ENCODE measurements around the gene CPT1C. TPM values are rescaled to one million over a fixed set of nuclear protein-coding genes. Genes with fewer than 3 reads are reported as not detected.

CPT1C gene
- total RNA-seq, 2 donors from 2014 or later: 0.31 to 1.0 TPM

- H3K27ac Mint-ChIP-seq: no peak overlapping the region
- ATAC-seq: no peak
Measured at GRCh38 chr19:49749055-49749716, 58.3 kb downstream of the CPT1C start.

GRCh38 chr19:49749771-49750170 is 58.9 kb downstream of the CPT1C start:
- H3K27ac Mint-ChIP-seq: no peak overlapping the region

More at GRCh38 chr19:49749055-49749716, 58.3 kb downstream of the CPT1C start:
- Mint-ChIP-seq H3K27me3 (peaks cover 4% of the 10 kb centered on the region), H3K36me3 (ENCODE audit: low read depth) (peaks cover 2% of the 10 kb centered on the region), H3K4me1 (peaks cover 2% of the 10 kb centered on the region), H3K4me3 (no peak overlapping the region)
- no peak for DNase-seq
- H3K9me3 ChIP-seq (ENCODE audit: control insufficient read depth, low read length, poor library complexity, severe bottlenecking): no peaks in the 10 kb centered on the region

DNA sequence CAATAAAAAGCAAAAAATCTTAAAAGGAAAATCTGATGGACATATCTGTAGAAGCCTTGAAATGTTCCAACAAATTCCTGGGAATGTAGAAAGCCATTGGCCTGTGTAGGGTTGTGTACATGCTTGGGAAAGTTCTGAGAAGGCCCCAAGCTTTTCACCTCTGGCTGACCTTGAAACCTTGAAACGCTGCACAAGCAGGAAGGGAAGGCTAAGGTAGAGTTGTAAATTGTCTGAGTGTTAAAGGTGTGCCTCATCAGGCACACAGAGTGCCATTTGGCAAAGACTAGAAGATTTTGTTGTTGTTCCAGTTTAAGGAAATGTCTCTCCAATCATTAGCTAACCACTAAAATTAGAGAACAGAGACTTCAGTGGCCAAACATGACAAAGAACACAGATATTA is 61.8 kb downstream of the CPT1C start:
- no peaks in the 10 kb centered on the region for H3K9me3 ChIP-seq (ENCODE audit: control insufficient read depth, low read length, poor library complexity, severe bottlenecking)
- Mint-ChIP-seq H3K4me1 (no peaks in the 10 kb centered on the region), H3K27me3 (peaks cover 4% of the 10 kb centered on the region), H3K36me3 (ENCODE audit: low read depth) (peaks cover 2% of the 10 kb centered on the region), H3K27ac (no peak overlapping the region), H3K4me3 (no peak overlapping the region)
- DNase-seq: no peak
- no peak for ATAC-seq

More at GRCh38 chr19:49749771-49750170, 58.9 kb downstream of the CPT1C start:
- no peaks in the 10 kb centered on the region for H3K9me3 ChIP-seq (ENCODE audit: control insufficient read depth, low read length, poor library complexity, severe bottlenecking)
- ATAC-seq (no peak), DNase-seq (no peak)
- Mint-ChIP-seq H3K27me3 (peaks cover 4% of the 10 kb centered on the region), H3K4me1 (peaks cover 2% of the 10 kb centered on the region), H3K36me3 (ENCODE audit: low read depth) (peaks cover 2% of the 10 kb centered on the region), H3K4me3 (no peak overlapping the region)

- H3K27ac Mint-ChIP-seq: no peak overlapping the region
Measured at GRCh38 chr19:49755956-49756355, 65.0 kb downstream of the CPT1C start.

GRCh38 chr19:49758292-49758691 is 67.4 kb downstream of the CPT1C start:
- ATAC-seq: no peak
- no peak for DNase-seq
- no peak overlapping the region for H3K4me3 Mint-ChIP-seq
- peaks cover 2% of the 10 kb centered on the region for H3K4me1 Mint-ChIP-seq
- no peak overlapping the region for H3K27ac Mint-ChIP-seq
- no peaks in the 10 kb centered on the region for H3K9me3 ChIP-seq (ENCODE audit: control insufficient read depth, low read length, poor library complexity, severe bottlenecking)
- H3K36me3 Mint-ChIP-seq (ENCODE audit: low read depth): no peaks in the 10 kb centered on the region
- H3K27me3 Mint-ChIP-seq: no peaks in the 10 kb centered on the region

More at GRCh38 chr19:49755956-49756355, 65.0 kb downstream of the CPT1C start:
- no peaks in the 10 kb centered on the region for H3K36me3 Mint-ChIP-seq (ENCODE audit: low read depth)
- no peaks in the 10 kb centered on the region for H3K27me3 Mint-ChIP-seq
- ATAC-seq: no peak
- no peaks in the 10 kb centered on the region for H3K9me3 ChIP-seq (ENCODE audit: control insufficient read depth, low read length, poor library complexity, severe bottlenecking)
- H3K4me1 Mint-ChIP-seq: no peaks in the 10 kb centered on the region
- no peak for DNase-seq
- H3K4me3 Mint-ChIP-seq: no peak overlapping the region

DNA sequence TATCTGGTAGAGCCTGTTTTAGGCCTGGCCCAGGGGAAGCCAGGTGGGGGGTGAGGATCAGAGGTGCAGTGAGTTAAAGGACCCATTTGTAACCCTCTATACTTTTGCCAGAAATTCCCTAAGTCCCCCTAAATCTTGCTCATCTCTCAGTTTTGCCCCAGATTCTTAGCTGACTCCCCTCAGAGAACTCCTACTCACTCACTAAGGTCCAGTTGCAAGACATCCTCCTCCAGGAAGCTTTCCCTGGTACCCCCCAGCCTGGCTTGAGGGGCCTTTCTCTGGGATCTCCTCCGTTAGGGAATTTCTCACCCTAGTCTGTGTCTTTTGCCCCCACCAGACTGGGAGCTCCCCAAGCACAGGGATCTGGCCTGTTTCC is 70.3 kb downstream of the CPT1C start:
- Mint-ChIP-seq H3K4me3 (no peak overlapping the region), H3K27ac (no peak overlapping the region), H3K4me1 (peaks cover 9% of the 10 kb centered on the region), H3K27me3 (no peaks in the 10 kb centered on the region), H3K36me3 (ENCODE audit: low read depth) (no peaks in the 10 kb centered on the region)
- no peaks in the 10 kb centered on the region for H3K9me3 ChIP-seq (ENCODE audit: control insufficient read depth, low read length, poor library complexity, severe bottlenecking)
- no peak for ATAC-seq
- no peak for DNase-seq

DNA sequence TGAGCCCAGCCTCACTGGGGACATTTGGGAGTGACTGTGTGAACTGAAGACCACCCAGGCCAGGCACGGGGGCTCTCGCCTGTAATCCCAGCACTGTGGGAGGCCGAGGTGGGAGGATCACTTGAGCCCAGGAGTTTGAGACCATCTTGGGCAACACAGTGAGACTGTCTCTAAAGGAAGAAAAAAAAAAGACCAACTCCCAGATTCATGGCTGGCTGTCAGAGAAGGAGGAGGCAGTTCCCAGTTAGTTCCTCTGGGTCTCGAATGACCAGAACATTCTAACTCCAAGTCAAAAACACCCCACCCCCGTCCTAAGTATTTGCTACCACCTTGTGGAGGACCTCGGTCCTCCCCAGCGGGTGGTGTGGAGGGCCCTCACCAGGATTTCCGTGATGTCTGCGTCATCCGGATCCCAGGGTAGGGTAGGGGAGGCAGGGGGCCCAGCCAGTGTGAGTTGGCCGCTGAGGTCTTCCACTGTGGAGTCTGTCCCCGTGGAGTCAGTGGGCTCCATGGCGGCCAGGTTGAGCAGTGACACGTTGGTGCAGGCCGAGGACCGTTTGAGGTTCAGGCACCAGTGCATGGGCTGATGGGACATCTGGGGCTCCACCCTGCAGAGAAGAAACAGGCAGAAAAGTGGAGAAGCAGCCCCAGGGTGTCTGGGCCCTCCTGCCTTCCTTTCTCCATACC is 70.9 kb downstream of the CPT1C start:
- Mint-ChIP-seq H3K36me3 (ENCODE audit: low read depth) (no peaks in the 10 kb centered on the region), H3K4me3 (no peak overlapping the region), H3K27ac (no peak overlapping the region), H3K27me3 (no peaks in the 10 kb centered on the region), H3K4me1 (peaks cover 11% of the 10 kb centered on the region)
- H3K9me3 ChIP-seq (ENCODE audit: control insufficient read depth, low read length, poor library complexity, severe bottlenecking): no peaks in the 10 kb centered on the region
- DNase-seq (no peak), ATAC-seq (no peak)

DNA sequence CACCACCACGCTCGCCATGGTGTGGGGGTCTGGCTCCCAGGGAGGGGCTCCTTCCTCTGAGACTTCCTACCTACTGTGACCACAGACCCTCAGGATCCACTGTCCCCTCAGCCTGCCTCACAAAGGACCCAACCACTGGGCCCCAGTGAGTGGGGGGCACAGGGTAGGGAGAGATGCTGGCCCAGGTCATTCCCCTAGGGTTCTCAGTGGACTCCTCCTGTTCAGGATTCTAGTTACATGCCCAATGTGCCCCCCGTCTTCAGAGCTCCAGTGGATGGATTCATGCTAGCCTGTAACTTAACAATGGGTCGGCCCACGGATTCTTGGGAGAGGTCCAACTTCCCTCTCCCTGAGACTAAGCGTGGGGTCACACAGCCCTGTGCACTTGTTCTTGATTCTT is 72.3 kb downstream of the CPT1C start, which contains the start of gene TSKS:
Gene TSKS, minus strand, starts transcription at position 77 of the 400 bp plus-strand sequence. Its CDS starts 59 bp downstream, at position 18.
- H3K4me3 Mint-ChIP-seq: no peak within 1 kb of the TSS

More for the DNA sequence above, 72.3 kb downstream of the CPT1C start, which contains the start of gene TSKS:
- DNase-seq (no peak), ATAC-seq (no peak)
- Mint-ChIP-seq H3K4me1 (peaks cover 21% of the 10 kb centered on the region), H3K27me3 (no peaks in the 10 kb centered on the region), H3K36me3 (ENCODE audit: low read depth) (no peaks in the 10 kb centered on the region), H3K27ac (peak within 1 kb of the TSS; percentile 85)
- H3K9me3 ChIP-seq (ENCODE audit: control insufficient read depth, low read length, poor library complexity, severe bottlenecking): no peaks in the 10 kb centered on the region

Other genes with a start within 250 kb of the CPT1C start
- gene SLC17A7, start 249.6 kb upstream of the CPT1C start, total RNA-seq: not detected
- gene PIH1D1, start 239.3 kb upstream of the CPT1C start, total RNA-seq: 100 to 1,000 TPM; 147 to 150 TPM
- gene ALDH16A1, start 237.9 kb upstream of the CPT1C start, total RNA-seq: 10 to 100 TPM; 34.8 to 38.0 TPM
- 100 to 1,000 TPM; 349 to 455 TPM for gene FLT3LG, start 216.9 kb upstream of the CPT1C start, total RNA-seq
- gene RPL13A, start 203.5 kb upstream of the CPT1C start, total RNA-seq: 1,000 to 10,000 TPM; 5,253 to 5,291 TPM
- gene RPS11, start 194.7 kb upstream of the CPT1C start, total RNA-seq: 1,000 to 10,000 TPM; 2,538 to 2,634 TPM
- gene FCGRT, start 178.5 kb upstream of the CPT1C start, total RNA-seq: 10 to 100 TPM; 18.7 to 24.6 TPM
- 1 to 10 TPM in 1 of 2 donors, under 1 TPM in 1; 0.97 to 1.3 TPM for gene RCN3, start 163.1 kb upstream of the CPT1C start, total RNA-seq
- 100 to 1,000 TPM; 161 to 195 TPM for gene NOSIP, start 110.6 kb upstream of the CPT1C start, total RNA-seq
- 1 to 10 TPM; 1.1 to 1.3 TPM for gene PRRG2, start 109.8 kb upstream of the CPT1C start, total RNA-seq
- gene PRR12, start 99.9 kb upstream of the CPT1C start, total RNA-seq: 10 to 100 TPM; 44.6 to 50.7 TPM
- 1 to 10 TPM; 6.6 to 9.1 TPM for gene RRAS, start 51.0 kb upstream of the CPT1C start, total RNA-seq
- gene SCAF1, start 48.9 kb upstream of the CPT1C start, total RNA-seq: 10 to 100 TPM; 34.1 to 36.3 TPM
- 100 to 1,000 TPM; 162 to 181 TPM for gene IRF3, start 25.3 kb upstream of the CPT1C start, total RNA-seq
- 10 to 100 TPM; 10.2 to 15.6 TPM for gene BCL2L12, start 25.2 kb upstream of the CPT1C start, total RNA-seq
- gene PRMT1, start 13.8 kb upstream of the CPT1C start, total RNA-seq: 10 to 100 TPM; 83.9 to 97.7 TPM
- 1 to 10 TPM; 2.8 to 2.9 TPM for gene ADM5, start 1.5 kb upstream of the CPT1C start, total RNA-seq
- 1 to 10 TPM in 1 of 2 donors, under 1 TPM in 1; 0.87 to 1.9 TPM for gene TSKS, start 72.2 kb downstream of the CPT1C start, total RNA-seq
- gene AP2A1, start 75.9 kb downstream of the CPT1C start, total RNA-seq: 10 to 100 TPM; 43.3 to 51.5 TPM
- 10 to 100 TPM; 29.4 to 30.7 TPM for gene FUZ, start 122.2 kb downstream of the CPT1C start, total RNA-seq
- gene MED25, start 127.2 kb downstream of the CPT1C start, total RNA-seq: 100 to 1,000 TPM in 1 of 2 donors, 10 to 100 TPM in 1; 94.8 to 108 TPM
- 100 to 1,000 TPM; 125 to 162 TPM for gene PTOV1, start 160.0 kb downstream of the CPT1C start, total RNA-seq
- 100 to 1,000 TPM; 170 to 196 TPM for gene PNKP, start 176.5 kb downstream of the CPT1C start, total RNA-seq
- 10 to 100 TPM; 19.2 to 33.8 TPM for gene AKT1S1, start 186.2 kb downstream of the CPT1C start, total RNA-seq
- 10 to 100 TPM; 44.1 to 57.3 TPM for gene TBC1D17, start 186.6 kb downstream of the CPT1C start, total RNA-seq
- 100 to 1,000 TPM in 1 of 2 donors, 10 to 100 TPM in 1; 47.8 to 107 TPM for gene IL4I1, start 205.8 kb downstream of the CPT1C start, total RNA-seq
- 10 to 100 TPM; 31.8 to 36.0 TPM for gene ATF5, start 238.1 kb downstream of the CPT1C start, total RNA-seq
- gene NUP62, start 238.4 kb downstream of the CPT1C start, total RNA-seq: 10 to 100 TPM; 46.8 to 62.4 TPM

Data from T-helper 17 cell (primary cell).